ENCODE data around the gene CEP135.

GRCh38 chr4:55903577-55903976 lies 45.2 kb upstream of the CEP135 start:
- no peak for TF ChIP-seq POLR2A (IDR thresholded peaks at IDR 0.05)
- TF ChIP-seq CTCF (IDR thresholded peaks at IDR 0.05): no peak
